ENCODE results near the gene NKX2-2.

GRCh38 chr20:21501184-21501583 lies 12.7 kb downstream of the NKX2-2 start:
- TF ChIP-seq CTCF (IDR thresholded peaks at IDR 0.05; ENCODE audit: borderline replicate concordance, extremely low read depth, low read length, poor library complexity, severe bottlenecking) (no peak), EZH2 (IDR thresholded peaks at IDR 0.05; ENCODE audit: borderline replicate concordance, low read depth, low read length, severe bottlenecking) (no peak)

Data from DND-41 (cell line).